ENCODE measurements around the gene EXOC3. TPM values are rescaled to one million over a fixed set of nuclear protein-coding genes. Genes with fewer than 3 reads are reported as not detected.

The EXOC3 gene
- polyA plus RNA-seq, 1 donor from 2014 or later = 27.7 TPM

DNA sequence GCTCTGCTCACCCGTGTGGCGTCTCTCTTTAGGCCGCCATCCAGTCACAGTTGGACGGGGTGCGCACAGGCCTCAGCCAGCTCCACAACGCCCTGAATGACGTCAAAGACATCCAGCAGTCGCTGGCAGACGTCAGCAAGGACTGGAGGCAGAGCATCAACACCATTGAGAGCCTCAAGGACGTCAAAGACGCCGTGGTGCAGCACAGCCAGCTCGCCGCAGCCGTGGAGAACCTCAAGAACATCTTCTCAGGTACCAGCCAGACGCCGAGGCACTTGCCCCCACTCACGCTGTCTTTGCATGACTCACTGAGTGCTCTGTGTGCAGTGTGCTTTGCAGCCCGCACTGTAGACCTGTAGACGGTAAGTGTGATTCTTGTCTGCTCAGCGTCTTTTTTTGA lies 4.5 kb downstream of the EXOC3 start:
- no peaks in the 10 kb centered on the region for H3K27me3 ChIP-seq (ENCODE audit: insufficient read depth, low read depth, low read length)
- H2AFZ ChIP-seq (ENCODE audit: low read depth, low read length) = no peak overlapping the region
- H3K27ac ChIP-seq (ENCODE audit: low read length) = no peak overlapping the region
- H3K9me2 ChIP-seq (ENCODE audit: insufficient read depth, low read length) = no peaks in the 10 kb centered on the region
- no peak overlapping the region for H3K9ac ChIP-seq (ENCODE audit: low read length)
- TF ChIP-seq, protein P1, sequence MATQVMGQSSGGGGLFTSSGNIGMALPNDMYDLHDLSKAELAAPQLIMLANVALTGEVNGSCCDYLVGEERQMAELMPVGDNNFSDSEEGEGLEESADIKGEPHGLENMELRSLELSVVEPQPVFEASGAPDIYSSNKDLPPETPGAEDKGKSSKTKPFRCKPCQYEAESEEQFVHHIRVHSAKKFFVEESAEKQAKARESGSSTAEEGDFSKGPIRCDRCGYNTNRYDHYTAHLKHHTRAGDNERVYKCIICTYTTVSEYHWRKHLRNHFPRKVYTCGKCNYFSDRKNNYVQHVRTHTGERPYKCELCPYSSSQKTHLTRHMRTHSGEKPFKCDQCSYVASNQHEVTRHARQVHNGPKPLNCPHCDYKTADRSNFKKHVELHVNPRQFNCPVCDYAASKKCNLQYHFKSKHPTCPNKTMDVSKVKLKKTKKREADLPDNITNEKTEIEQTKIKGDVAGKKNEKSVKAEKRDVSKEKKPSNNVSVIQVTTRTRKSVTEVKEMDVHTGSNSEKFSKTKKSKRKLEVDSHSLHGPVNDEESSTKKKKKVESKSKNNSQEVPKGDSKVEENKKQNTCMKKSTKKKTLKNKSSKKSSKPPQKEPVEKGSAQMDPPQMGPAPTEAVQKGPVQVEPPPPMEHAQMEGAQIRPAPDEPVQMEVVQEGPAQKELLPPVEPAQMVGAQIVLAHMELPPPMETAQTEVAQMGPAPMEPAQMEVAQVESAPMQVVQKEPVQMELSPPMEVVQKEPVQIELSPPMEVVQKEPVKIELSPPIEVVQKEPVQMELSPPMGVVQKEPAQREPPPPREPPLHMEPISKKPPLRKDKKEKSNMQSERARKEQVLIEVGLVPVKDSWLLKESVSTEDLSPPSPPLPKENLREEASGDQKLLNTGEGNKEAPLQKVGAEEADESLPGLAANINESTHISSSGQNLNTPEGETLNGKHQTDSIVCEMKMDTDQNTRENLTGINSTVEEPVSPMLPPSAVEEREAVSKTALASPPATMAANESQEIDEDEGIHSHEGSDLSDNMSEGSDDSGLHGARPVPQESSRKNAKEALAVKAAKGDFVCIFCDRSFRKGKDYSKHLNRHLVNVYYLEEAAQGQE (IDR thresholded peaks at IDR 0.05; ENCODE audit: borderline replicate concordance) = no peak
- TF ChIP-seq, protein P2, sequence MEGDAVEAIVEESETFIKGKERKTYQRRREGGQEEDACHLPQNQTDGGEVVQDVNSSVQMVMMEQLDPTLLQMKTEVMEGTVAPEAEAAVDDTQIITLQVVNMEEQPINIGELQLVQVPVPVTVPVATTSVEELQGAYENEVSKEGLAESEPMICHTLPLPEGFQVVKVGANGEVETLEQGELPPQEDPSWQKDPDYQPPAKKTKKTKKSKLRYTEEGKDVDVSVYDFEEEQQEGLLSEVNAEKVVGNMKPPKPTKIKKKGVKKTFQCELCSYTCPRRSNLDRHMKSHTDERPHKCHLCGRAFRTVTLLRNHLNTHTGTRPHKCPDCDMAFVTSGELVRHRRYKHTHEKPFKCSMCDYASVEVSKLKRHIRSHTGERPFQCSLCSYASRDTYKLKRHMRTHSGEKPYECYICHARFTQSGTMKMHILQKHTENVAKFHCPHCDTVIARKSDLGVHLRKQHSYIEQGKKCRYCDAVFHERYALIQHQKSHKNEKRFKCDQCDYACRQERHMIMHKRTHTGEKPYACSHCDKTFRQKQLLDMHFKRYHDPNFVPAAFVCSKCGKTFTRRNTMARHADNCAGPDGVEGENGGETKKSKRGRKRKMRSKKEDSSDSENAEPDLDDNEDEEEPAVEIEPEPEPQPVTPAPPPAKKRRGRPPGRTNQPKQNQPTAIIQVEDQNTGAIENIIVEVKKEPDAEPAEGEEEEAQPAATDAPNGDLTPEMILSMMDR (IDR thresholded peaks at IDR 0.05; ENCODE audit: poor library complexity, severe bottlenecking) = no peak
- TF ChIP-seq EP300 (conservative IDR thresholded peaks at IDR 0.05; ENCODE audit: poor library complexity, severe bottlenecking) (no peak), EZH2 (IDR thresholded peaks at IDR 0.05; ENCODE audit: borderline replicate concordance, insufficient read depth, low read length, poor library complexity, severe bottlenecking) (no peak), POLR2AphosphoS5 (IDR thresholded peaks at IDR 0.05) (no peak), MXI1 (conservative IDR thresholded peaks at IDR 0.05; ENCODE audit: poor library complexity, severe bottlenecking) (no peak), TAF1 (IDR thresholded peaks at IDR 0.05; ENCODE audit: low read depth) (no peak), SMC3 (conservative IDR thresholded peaks at IDR 0.05; ENCODE audit: poor library complexity) (no peak), RAD21 (conservative IDR thresholded peaks at IDR 0.05) (no peak)
- peaks cover 21% of the 10 kb centered on the region for H3K36me3 ChIP-seq (ENCODE audit: insufficient read depth, low read length)
- H4K20me1 ChIP-seq (ENCODE audit: insufficient read depth) = no peaks in the 10 kb centered on the region
- H3K4me3 ChIP-seq (ENCODE audit: low read length) = no peak overlapping the region
- H3K79me2 ChIP-seq (replicated peaks; ENCODE audit: insufficient read depth, low read length) = peaks cover 25% of the 10 kb centered on the region
- peaks cover 6% of the 10 kb centered on the region for H3K9me3 ChIP-seq (ENCODE audit: low read length)
- H3K4me2 ChIP-seq (ENCODE audit: low read length) = no peak overlapping the region
- H3F3A ChIP-seq (ENCODE audit: insufficient read depth, low read length, poor library complexity, severe bottlenecking) = no peaks in the 10 kb centered on the region

DNA sequence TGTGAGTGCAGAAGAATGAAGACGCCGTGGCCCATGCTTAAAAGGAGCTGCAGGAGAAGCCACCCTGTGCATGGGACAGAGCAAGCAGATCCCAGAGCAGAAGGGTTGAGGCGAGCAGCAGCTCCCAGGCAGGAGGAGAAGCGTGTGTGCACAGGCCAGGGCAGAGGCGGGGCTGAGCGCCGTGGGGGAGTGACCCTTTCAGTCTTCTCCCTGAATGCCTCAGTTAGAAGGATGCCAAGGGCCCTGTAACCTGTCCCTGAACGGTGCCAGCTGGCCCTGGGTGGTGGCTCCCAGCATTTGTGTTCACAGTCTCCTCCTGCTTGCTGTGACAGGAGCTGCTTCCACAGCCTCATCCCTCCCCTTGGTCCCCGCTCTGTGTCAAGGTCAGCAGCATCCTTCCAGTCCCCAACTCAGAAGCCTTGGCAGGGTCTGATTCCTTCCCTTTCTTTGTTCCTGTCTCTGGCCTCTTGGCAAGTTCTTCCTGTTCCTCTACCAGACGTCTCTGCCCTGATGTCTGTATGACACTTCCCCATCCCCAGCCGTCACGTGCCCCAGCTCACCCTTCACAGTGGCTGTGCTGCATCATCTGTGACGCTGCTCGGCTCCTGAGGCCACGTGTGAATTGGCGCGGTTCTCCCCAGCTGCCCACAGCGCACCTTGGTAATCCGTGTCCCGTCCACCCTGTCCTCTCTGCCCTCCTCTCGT lies 5.2 kb downstream of the EXOC3 start:
- Histone ChIP-seq H3F3A (ENCODE audit: insufficient read depth, low read length, poor library complexity, severe bottlenecking) (no peaks in the 10 kb centered on the region), H3K9me3 (ENCODE audit: low read length) (peaks cover 8% of the 10 kb centered on the region), H3K27ac (ENCODE audit: low read length) (no peak overlapping the region), H3K9ac (ENCODE audit: low read length) (no peak overlapping the region), H3K4me2 (ENCODE audit: low read length) (no peak overlapping the region), H3K36me3 (ENCODE audit: insufficient read depth, low read length) (peaks cover 28% of the 10 kb centered on the region), H2AFZ (ENCODE audit: low read depth, low read length) (no peak overlapping the region), H3K9me2 (ENCODE audit: insufficient read depth, low read length) (no peaks in the 10 kb centered on the region), H3K79me2 (replicated peaks; ENCODE audit: insufficient read depth, low read length) (peaks cover 23% of the 10 kb centered on the region), H4K20me1 (ENCODE audit: insufficient read depth) (no peaks in the 10 kb centered on the region), H3K27me3 (ENCODE audit: insufficient read depth, low read depth, low read length) (no peaks in the 10 kb centered on the region), H3K4me3 (ENCODE audit: low read length) (no peak overlapping the region)
- TF ChIP-seq RAD21 (conservative IDR thresholded peaks at IDR 0.05) = no peak
- TF ChIP-seq TAF1 (IDR thresholded peaks at IDR 0.05; ENCODE audit: low read depth) = no peak
- TF ChIP-seq, protein P2 (IDR thresholded peaks at IDR 0.05; ENCODE audit: poor library complexity, severe bottlenecking) = no peak
- TF ChIP-seq, protein P1 (IDR thresholded peaks at IDR 0.05; ENCODE audit: borderline replicate concordance) = no peak
- no peak for TF ChIP-seq MXI1 (conservative IDR thresholded peaks at IDR 0.05; ENCODE audit: poor library complexity, severe bottlenecking)
- TF ChIP-seq POLR2AphosphoS5 (IDR thresholded peaks at IDR 0.05) = no peak
- TF ChIP-seq SMC3 (conservative IDR thresholded peaks at IDR 0.05; ENCODE audit: poor library complexity) = no peak
- TF ChIP-seq EP300 (conservative IDR thresholded peaks at IDR 0.05; ENCODE audit: poor library complexity, severe bottlenecking) = no peak
- TF ChIP-seq EZH2 (IDR thresholded peaks at IDR 0.05; ENCODE audit: borderline replicate concordance, insufficient read depth, low read length, poor library complexity, severe bottlenecking) = no peak

All from neural cell (in vitro differentiated cells).